ENCODE data around the gene NFYC. TPM values are rescaled to one million over a fixed set of nuclear protein-coding genes. Genes with fewer than 3 reads are reported as not detected.
A peak's percentile ranks its signal among the peaks of the same experiment; 100 is the strongest.

The NFYC gene
- total RNA-seq, 1 donor from 2014 or later, result 62.2 TPM

GRCh38 chr1:40786171-40786994 is 94.9 kb downstream of the NFYC start:
- intact Hi-C loops (cut with micrococcal nuclease), result no loop called here
- Histone ChIP-seq H3K27ac (replicated peaks) (no peak overlapping the region), H3K4me1 (peaks cover 45% of the 10 kb centered on the region), H3K27me3 (ENCODE audit: low read depth) (no peaks in the 10 kb centered on the region), H3K4me3 (no peak overlapping the region), H3K9me3 (replicated peaks) (no peaks in the 10 kb centered on the region), H3K36me3 (no peaks in the 10 kb centered on the region)
- no peak for TF ChIP-seq CTCF (IDR thresholded peaks at IDR 0.05; ENCODE audit: borderline replicate concordance)
- DNase-seq, result no peak

- Histone ChIP-seq H3K27me3 (ENCODE audit: low read depth) (no peaks in the 10 kb centered on the region), H3K27ac (replicated peaks) (peak overlapping the region; percentile 33), H3K4me3 (no peak overlapping the region), H3K4me1 (peaks cover 43% of the 10 kb centered on the region), H3K9me3 (replicated peaks) (no peaks in the 10 kb centered on the region), H3K36me3 (no peaks in the 10 kb centered on the region)
- TF ChIP-seq CTCF (IDR thresholded peaks at IDR 0.05; ENCODE audit: borderline replicate concordance), result no peak
- no peak for DNase-seq
- intact Hi-C loops (cut with micrococcal nuclease), result no loop called here
Measured at GRCh38 chr1:40786995-40787705, 95.6 kb downstream of the NFYC start.

GRCh38 chr1:40787737-40788560 is 96.4 kb downstream of the NFYC start:
- H3K36me3 ChIP-seq, result no peaks in the 10 kb centered on the region
- TF ChIP-seq CTCF (IDR thresholded peaks at IDR 0.05; ENCODE audit: borderline replicate concordance), result no peak
- no peaks in the 10 kb centered on the region for H3K9me3 ChIP-seq (replicated peaks)
- H3K4me1 ChIP-seq, result peaks cover 35% of the 10 kb centered on the region
- intact Hi-C loops (cut with micrococcal nuclease), result no loop called here
- DNase-seq, result no peak
- peak overlapping the region; percentile 33 for H3K27ac ChIP-seq (replicated peaks)
- no peaks in the 10 kb centered on the region for H3K27me3 ChIP-seq (ENCODE audit: low read depth)
- H3K4me3 ChIP-seq, result no peak overlapping the region

DNA sequence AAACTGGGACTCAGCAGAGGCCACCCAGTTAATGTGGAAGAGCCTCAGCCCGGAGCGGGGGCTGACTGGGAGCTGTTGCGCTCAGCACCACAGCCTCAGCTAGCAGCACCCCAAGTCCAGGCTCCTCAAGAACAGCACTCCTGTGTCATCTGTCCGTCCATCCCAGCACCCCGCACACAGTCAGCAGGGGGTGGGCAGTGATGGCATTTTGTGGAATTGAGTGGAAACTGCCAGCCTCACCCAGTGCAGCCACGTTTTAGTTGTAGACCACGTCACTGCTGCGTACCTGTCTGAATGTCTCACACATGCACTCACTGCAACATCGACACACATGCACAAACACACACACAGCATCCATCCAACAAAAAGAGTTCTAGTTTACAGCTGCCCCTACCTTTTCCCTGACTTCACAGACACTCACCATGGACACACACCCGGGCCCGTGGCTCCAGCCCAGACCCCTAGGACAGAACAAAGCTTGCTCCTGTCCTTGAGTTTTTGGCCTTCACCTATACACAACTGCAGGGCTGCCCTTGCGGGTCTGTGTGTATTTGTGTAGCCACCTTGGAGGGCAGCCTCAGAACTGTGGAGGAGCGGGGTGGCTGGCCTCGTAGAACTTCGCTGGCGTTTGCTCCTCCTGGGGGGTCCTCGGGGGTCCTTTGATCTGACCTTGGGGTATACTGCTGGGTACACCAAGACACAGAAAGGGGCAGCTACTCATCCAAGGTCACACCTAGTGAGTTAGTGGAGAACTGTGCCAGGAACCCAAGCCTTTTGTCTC is 97.2 kb downstream of the NFYC start:
- no peak overlapping the region for H3K4me3 ChIP-seq
- H3K27ac ChIP-seq (replicated peaks), result no peak overlapping the region
- no peak for DNase-seq
- no peaks in the 10 kb centered on the region for H3K9me3 ChIP-seq (replicated peaks)
- H3K36me3 ChIP-seq, result no peaks in the 10 kb centered on the region
- no peak for TF ChIP-seq CTCF (IDR thresholded peaks at IDR 0.05; ENCODE audit: borderline replicate concordance)
- no peaks in the 10 kb centered on the region for H3K27me3 ChIP-seq (ENCODE audit: low read depth)
- peaks cover 30% of the 10 kb centered on the region for H3K4me1 ChIP-seq
- intact Hi-C loops (cut with micrococcal nuclease), result no loop called here

DNA sequence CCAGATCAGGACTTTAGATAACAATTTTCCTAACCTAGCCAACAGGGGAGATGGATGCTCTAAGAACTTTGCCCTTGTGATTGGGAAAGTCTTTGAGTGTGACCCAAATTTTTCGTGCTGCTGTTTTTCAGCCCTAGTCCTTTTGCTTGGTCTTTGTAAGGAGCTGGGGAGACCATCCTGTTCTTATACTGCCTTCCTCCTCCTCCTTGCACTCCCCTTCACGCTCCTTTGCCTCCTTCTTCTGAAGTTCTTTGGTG is 97.8 kb downstream of the NFYC start:
- intact Hi-C loops (cut with micrococcal nuclease), result no loop called here
- peaks cover 29% of the 10 kb centered on the region for H3K4me1 ChIP-seq

More for the DNA sequence above, 97.8 kb downstream of the NFYC start:
- H3K4me3 ChIP-seq, result no peak overlapping the region
- H3K36me3 ChIP-seq, result no peaks in the 10 kb centered on the region
- no peaks in the 10 kb centered on the region for H3K27me3 ChIP-seq (ENCODE audit: low read depth)
- H3K27ac ChIP-seq (replicated peaks), result no peak overlapping the region
- TF ChIP-seq CTCF (IDR thresholded peaks at IDR 0.05; ENCODE audit: borderline replicate concordance), result no peak
- H3K9me3 ChIP-seq (replicated peaks), result no peaks in the 10 kb centered on the region
- no peak for DNase-seq

Data from left ventricle myocardium inferior (tissue), 1 donor.